NCI-H1105 treated with DMSO at 0.1 percent for 48 hours (cell line): ENCODE measurements around the gene TMEM272.
A peak's percentile ranks its signal among the peaks of the same experiment; 100 is the strongest.

Experiments used
- DNase-seq: peaks from one replicate; lab custom pipeline; 2025; lab: John Stamatoyannopoulos, UW

Gene TMEM272

GRCh38 chr13:51780099-51780498, 64.9 kb downstream of the TMEM272 start:
- no peak for DNase-seq

GRCh38 chr13:51778392-51778791, 66.6 kb downstream of the TMEM272 start:
- DNase-seq: peak; percentile 42

- no peak for DNase-seq
Observed at GRCh38 chr13:51777921-51778320, 67.1 kb downstream of the TMEM272 start.

DNA sequence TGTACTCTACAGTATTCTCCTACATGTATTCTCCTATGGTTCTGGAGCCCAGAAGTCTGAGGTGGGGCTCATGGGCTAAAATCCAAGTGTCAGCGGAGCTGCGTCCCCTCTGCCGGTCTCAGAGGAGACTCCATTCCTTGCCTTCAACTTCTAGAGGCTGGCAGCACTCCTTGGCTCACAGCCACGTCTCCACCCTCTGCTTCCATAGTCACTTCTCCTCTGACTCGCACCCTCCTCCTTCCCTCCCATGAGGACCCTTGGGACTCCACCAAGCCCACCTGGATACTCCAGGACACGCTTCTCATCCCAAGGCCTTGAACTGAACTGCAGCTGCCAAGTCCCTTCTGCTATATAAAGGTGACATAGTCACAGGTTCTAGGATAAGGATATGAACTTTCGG, 68.8 kb downstream of the TMEM272 start:
- DNase-seq: no peak

DNA sequence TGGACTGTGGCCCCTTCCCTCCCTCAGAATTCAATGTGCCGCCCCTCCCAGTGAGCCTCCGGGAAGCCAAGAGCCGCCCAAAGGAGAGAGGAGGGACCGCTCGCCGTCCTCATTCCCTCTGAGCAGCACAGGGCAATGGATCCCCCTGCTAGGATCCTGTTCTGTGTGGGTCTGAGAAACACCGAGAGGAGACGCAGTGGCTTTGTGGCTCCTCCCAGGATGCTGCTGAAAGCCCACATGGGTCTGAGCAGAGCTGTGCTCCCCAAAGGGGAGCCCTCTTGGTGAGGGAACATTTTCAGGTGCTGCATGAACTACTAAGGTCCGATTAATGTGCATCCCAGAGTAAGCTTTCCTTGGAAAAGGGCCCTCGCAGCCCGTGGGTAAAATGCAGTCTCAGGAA, 71.5 kb downstream of the TMEM272 start:
- DNase-seq: no peak

DNA sequence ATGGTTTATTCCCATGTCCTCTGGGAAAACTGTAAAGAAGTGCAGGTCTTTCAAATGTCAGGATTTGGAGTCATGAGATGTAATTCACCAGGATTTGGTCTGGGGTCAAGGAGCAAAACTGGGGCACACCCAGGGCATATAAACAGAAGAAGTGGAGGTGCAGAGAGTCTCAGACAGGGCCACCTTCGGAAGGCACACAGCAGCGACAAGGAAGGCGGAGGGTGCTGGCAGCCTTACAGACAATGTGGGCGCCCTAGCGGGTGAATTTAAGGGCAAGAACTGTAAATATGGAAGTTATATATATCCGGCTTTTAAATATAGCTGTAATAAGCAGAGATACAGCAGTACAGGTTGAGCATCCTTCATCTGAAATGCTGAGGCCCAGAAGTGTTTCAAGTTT, 72.2 kb downstream of the TMEM272 start:
- no peak for DNase-seq

GRCh38 chr13:51772105-51772455, 72.9 kb downstream of the TMEM272 start:
- DNase-seq: no peak

GRCh38 chr13:51771418-51772104, 73.4 kb downstream of the TMEM272 start:
- DNase-seq: no peak

DNA sequence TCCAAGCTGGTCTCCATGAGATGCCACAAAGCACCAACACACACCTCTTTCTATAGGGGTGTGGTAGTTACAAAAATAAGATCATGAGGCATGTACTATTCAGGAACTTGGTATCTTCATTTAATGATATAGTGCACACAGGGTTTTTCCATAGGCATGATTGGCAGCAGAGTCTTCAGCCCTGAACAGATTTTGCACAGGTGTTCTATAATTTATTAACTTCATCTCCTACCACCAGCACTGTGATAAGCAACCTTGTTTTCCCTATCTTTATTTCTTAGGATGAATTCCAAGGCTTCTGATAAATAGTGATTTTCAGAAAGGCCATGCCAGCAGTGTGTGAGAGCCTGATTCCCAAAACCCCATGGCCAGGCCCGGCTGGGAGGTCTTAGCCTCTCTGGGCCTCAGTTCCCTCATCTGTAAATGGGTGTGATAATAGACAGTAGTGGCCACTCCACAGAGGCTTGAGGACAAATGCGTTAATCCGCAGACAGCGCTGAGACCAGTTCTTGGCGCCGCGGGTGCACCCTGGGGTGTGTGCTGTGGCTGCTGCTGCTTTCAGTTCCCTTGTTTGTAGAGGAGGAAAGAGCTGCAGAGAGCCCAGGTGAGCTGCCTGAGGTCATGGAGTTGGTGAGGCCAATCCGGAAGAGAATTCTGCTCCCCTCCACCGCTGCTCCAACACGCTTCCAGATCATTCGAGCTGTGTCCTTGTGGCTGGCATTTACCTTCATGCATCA, 74.1 kb downstream of the TMEM272 start:
- no peak for DNase-seq

- DNase-seq: no peak
Observed at GRCh38 chr13:51770160-51770559, 74.8 kb downstream of the TMEM272 start.

DNA sequence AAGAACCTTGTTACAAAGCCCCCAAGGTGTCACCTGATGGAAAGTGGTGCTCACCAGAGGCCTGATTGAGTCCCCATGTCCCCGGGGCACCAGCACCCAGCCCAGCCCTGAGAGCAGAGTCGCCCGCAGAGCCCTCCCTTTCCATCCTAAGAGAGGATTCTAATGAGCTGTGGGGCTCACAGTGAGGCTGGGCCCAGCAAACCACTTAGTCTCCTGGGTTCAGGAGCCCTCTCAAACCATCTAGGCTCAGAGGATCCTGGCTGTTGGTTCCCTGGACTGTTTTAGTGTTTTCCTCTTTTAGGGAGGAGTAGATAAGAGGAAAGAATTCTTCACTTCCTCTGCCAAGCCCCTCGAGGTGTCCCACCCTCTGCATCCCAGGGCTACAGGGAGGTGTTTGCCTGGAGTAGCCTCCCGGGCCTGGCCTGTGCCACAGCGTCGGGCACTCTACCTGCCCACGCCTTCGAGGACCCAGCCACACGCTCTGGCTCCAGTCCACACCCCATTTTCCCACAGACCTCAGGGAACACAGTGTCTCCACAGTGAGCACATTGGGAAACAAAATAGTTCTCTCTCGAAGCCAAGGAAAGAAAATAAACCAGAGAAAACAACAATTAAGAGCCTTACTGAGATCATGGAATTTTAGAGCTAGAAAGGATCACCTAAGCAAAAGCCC, 75.4 kb downstream of the TMEM272 start:
- DNase-seq: no peak

- no peak for DNase-seq
Observed at GRCh38 chr13:51768976-51769375, 76.0 kb downstream of the TMEM272 start.

GRCh38 chr13:51768378-51768921, 76.5 kb downstream of the TMEM272 start:
- no peak for DNase-seq

- no peak for DNase-seq
Observed at GRCh38 chr13:51767100-51767499, 77.9 kb downstream of the TMEM272 start.

GRCh38 chr13:51765142-51765515, 79.8 kb downstream of the TMEM272 start:
- DNase-seq: no peak

DNA sequence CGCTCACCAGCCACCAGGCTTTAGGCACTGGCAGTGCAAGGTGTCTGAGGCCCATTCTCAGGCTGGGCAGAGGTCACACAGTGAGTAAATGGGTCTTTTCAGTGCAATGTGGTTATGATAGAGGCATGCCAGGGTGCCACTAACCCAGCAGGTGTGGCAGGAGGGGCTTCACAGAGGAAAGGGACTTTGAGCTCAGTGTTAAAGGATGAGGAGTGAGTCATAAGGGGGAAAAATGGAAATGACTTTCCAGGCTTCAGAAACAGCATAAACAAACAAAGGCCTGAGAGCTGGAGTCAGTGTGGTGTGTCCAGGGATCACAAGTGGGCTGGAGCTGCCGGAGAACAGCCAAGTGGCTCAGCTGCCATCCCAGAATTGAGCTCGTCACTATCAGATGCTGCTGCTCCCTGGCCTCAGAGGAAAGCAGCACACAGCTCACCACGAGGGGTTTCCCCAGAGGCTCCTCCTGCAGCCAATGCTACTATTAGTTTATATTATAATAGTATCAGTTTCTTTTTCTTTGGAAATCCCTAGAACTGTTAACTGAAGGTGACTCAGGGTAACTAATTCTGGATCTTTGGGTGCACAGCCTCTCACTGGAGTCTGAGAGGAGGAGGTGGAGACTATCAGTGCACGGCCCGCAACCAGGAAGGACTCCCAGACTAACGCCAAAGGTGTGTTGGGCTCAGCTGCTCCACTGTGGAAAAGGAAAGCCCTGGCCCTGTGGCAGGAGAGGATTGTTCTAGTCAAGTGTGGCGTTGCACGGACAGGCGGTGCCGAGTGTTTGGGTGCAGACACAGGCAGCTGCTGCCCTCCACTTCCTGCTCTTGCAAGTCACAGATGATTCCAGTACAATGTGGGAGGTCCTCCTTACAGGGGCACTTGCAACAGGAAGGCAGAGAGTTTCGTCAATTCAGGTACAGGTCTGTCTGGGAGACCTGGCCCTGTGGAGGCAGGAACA, 80.5 kb downstream of the TMEM272 start:
- no peak for DNase-seq

- no peak for DNase-seq
Observed at GRCh38 chr13:51763486-51763885, 81.5 kb downstream of the TMEM272 start.
